ENCODE data around the gene FCSK.
A peak's percentile ranks its signal among the peaks of the same experiment; 100 is the strongest.
"Not testable (repeated sequence)": the region's sequence is repeated elsewhere in the genome, so short reads cannot be mapped to it uniquely, and the experiment has no call there.

Gene FCSK

GRCh38 chr16:70454222-70455034, at the start of gene FCSK:
TSS of gene FCSK (plus strand) at chr16:70454595. CDS start at chr16:70463191, 8,596 bp downstream.
- peak within 1 kb of the TSS; percentile 89 for H3K4me3 ChIP-seq (ENCODE audit: low read depth, low read length)
- peak; percentile 27 for TF ChIP-seq CTCF (IDR thresholded peaks at IDR 0.05; ENCODE audit: borderline replicate concordance, insufficient read depth, low read depth, low read length)

GRCh38 chr16:70406104-70406503, 48.3 kb upstream of the FCSK start:
- H3K4me3 ChIP-seq (ENCODE audit: low read depth, low read length): not testable (repeated sequence)

GRCh38 chr16:70407811-70408274, 46.6 kb upstream of the FCSK start:
- no peak for TF ChIP-seq CTCF (IDR thresholded peaks at IDR 0.05; ENCODE audit: borderline replicate concordance, insufficient read depth, low read depth, low read length)
- no peak overlapping the region for H3K4me3 ChIP-seq (ENCODE audit: low read depth, low read length)

- TF ChIP-seq CTCF (IDR thresholded peaks at IDR 0.05; ENCODE audit: borderline replicate concordance, insufficient read depth, low read depth, low read length): no peak
Measured at GRCh38 chr16:70410734-70411133, 43.7 kb upstream of the FCSK start.

GRCh38 chr16:70412385-70412784, 42.0 kb upstream of the FCSK start:
- no peak for TF ChIP-seq CTCF (IDR thresholded peaks at IDR 0.05; ENCODE audit: borderline replicate concordance, insufficient read depth, low read depth, low read length)

More at GRCh38 chr16:70410734-70411133, 43.7 kb upstream of the FCSK start:
- no peak overlapping the region for H3K4me3 ChIP-seq (ENCODE audit: low read depth, low read length)

GRCh38 chr16:70413572-70413971, 40.8 kb upstream of the FCSK start:
- H3K4me3 ChIP-seq (ENCODE audit: low read depth, low read length): not testable (repeated sequence)

More at GRCh38 chr16:70412385-70412784, 42.0 kb upstream of the FCSK start:
- no peak overlapping the region for H3K4me3 ChIP-seq (ENCODE audit: low read depth, low read length)

- TF ChIP-seq CTCF (IDR thresholded peaks at IDR 0.05; ENCODE audit: borderline replicate concordance, insufficient read depth, low read depth, low read length): no peak
- H3K4me3 ChIP-seq (ENCODE audit: low read depth, low read length): no peak overlapping the region
Measured at GRCh38 chr16:70416748-70417616, 37.4 kb upstream of the FCSK start.

GRCh38 chr16:70417661-70418060, 36.7 kb upstream of the FCSK start:
- TF ChIP-seq CTCF (IDR thresholded peaks at IDR 0.05; ENCODE audit: borderline replicate concordance, insufficient read depth, low read depth, low read length): 0 out of 2 replicates have a peak, but pooled peaks have one; percentile 8
- no peak overlapping the region for H3K4me3 ChIP-seq (ENCODE audit: low read depth, low read length)

Data from GM12875 (cell line).